Sigmoid colon (tissue), 7 donors: ENCODE measurements around the gene RPLP1. TPM values are rescaled to one million over a fixed set of nuclear protein-coding genes. Genes with fewer than 3 reads are reported as not detected.

Source experiments
- DNase-seq: peaks from one replicate; pipeline ENCODE4 v3.0.0-alpha.2; 2019
- H3K27ac ChIP-seq, 4 donors: fragments of 200-600 bp; sonication (generic); one replicate each; pipeline ENCODE4 v1.5.1; 2016 to 2019; ENCODE audit warnings: mild to moderate bottlenecking in 1 of 4
- H3K27me3 ChIP-seq, 3 donors: fragments of 200-600 bp; sonication (generic); one replicate each; pipeline ENCODE4 v1.5.1; 2019; ENCODE audit warnings: mild to moderate bottlenecking in 1 of 3
- H3K36me3 ChIP-seq, 4 donors: fragments of 200-600 bp; sonication (generic); one replicate each; pipeline ENCODE4 v1.5.1; 2016 to 2019
- H3K4me1 ChIP-seq, 4 donors: fragments of 200-600 bp; sonication (generic); one replicate each; pipeline ENCODE4 v1.5.1; 2017 to 2019
- H3K4me3 ChIP-seq, 4 donors: fragments of 200-600 bp; sonication (generic); one replicate each; pipeline ENCODE4 v1.5.1; 2017 to 2019; ENCODE audit warnings: mild to moderate bottlenecking in 2 of 4, moderate library complexity in 1 of 4
- H3K9me3 ChIP-seq, 4 donors: fragments of 200-600 bp in 3 of 4; sonication (generic) in 3 of 4; one replicate each; pipeline versions ENCODE4 v1.5.1 to v1.6.1; 2013 to 2019
- EP300 ChIP-seq, 4 donors: sonication (generic); formaldehyde crosslinking; IDR thresholded peaks; one replicate each; pipeline ENCODE4 v1.6.1; 2017; ENCODE audit warnings: antibody characterized with exemption in 4 of 4
- POLR2A ChIP-seq, 2 donors: fragments of 450-650 bp; IDR thresholded peaks; one replicate each; pipeline ENCODE4 v1.6.1; 2016; ENCODE audit warnings: antibody characterized with exemption in 2 of 2, mild to moderate bottlenecking in 2 of 2, moderate library complexity in 2 of 2
- POLR2AphosphoS5 ChIP-seq, 4 donors: sonication (generic); formaldehyde crosslinking; IDR thresholded peaks; one replicate each; pipeline ENCODE4 v1.6.1; 2017; ENCODE audit warnings: antibody characterized with exemption in 4 of 4
- WGBS, 2 donors: extraction: QIAGEN DNeasy Blood & Tissue Kit; methylation state at CpG; one replicate each; pipeline ENCODE4 v1.1.7; 2013; 5-methylcytosine and 5-hydroxymethylcytosine counted together
- intact Hi-C: fragments of 100-400 bp; cut with DNase I; formaldehyde crosslinking; loops from one replicate; pipeline ENCODE4 v1.15.1; 2023
- polyA plus RNA-seq, 3 donors: library from polyadenylated mRNA; stranded (reverse); fragments of 200-250 nt; gene quantifications; one replicate each; pipeline ENCODE4 v1.2.3, GENCODE V29; 2013
- total RNA-seq, 4 donors: library from RNA; depleted of rRNA; stranded (reverse); fragments of >200 nt; gene quantifications; one replicate each; pipeline ENCODE4 v1.1.0, GENCODE V29; 2016
- TF ChIP-seq, protein P1 (sequence below), 4 experiments: fragments of 450-650 bp in 3 of 4; fragments of 200-600 bp in 1 of 4; IDR thresholded peaks; one replicate each; pipeline ENCODE4 v1.5.1; 2016 to 2019; ENCODE audit warnings: antibody characterized with exemption in 4 of 4, mild to moderate bottlenecking in 3 of 4, moderate library complexity in 2 of 4
- donor health status: healthy with polysubstance abuse.
- donor health status: Bipolar disorder and iron deficiency.
- donor health status: healthy.

RPLP1 gene
- total and polyA plus RNA-seq, 7 donors = 1,053 to 2,471 (median 1,114) TPM

DNA sequence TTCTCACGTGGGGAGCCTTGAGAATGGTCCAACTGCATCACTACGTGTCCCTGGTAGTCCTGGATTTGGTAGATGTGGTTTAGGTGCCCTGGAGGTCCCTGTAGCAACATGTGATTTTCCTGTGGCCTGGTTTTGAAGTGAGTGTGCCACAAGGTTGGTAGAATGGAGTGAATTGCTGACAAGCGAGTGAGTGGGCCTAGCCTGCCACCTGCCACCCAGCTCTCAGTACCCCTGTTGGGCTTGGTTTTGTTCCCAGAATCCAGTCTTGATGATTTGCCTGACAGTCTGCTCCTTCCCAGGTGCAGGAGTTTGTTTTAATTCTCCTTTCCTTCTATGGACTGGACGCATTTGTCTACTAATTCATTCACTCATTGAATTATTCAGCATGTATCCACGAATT lies 19.4 kb downstream of the RPLP1 start:
- no peak overlapping the region for H3K4me3 ChIP-seq
- intact Hi-C loops = no loop called here
- no peaks in the 10 kb centered on the region for H3K36me3 ChIP-seq
- no peaks in the 10 kb centered on the region for H3K9me3 ChIP-seq
- DNase-seq = no peak
- TF ChIP-seq POLR2AphosphoS5 (IDR thresholded peaks at IDR 0.05) = no peak
- no peak for TF ChIP-seq EP300 (IDR thresholded peaks at IDR 0.05)
- no peak for TF ChIP-seq POLR2A (IDR thresholded peaks at IDR 0.05)
- TF ChIP-seq, protein P1, sequence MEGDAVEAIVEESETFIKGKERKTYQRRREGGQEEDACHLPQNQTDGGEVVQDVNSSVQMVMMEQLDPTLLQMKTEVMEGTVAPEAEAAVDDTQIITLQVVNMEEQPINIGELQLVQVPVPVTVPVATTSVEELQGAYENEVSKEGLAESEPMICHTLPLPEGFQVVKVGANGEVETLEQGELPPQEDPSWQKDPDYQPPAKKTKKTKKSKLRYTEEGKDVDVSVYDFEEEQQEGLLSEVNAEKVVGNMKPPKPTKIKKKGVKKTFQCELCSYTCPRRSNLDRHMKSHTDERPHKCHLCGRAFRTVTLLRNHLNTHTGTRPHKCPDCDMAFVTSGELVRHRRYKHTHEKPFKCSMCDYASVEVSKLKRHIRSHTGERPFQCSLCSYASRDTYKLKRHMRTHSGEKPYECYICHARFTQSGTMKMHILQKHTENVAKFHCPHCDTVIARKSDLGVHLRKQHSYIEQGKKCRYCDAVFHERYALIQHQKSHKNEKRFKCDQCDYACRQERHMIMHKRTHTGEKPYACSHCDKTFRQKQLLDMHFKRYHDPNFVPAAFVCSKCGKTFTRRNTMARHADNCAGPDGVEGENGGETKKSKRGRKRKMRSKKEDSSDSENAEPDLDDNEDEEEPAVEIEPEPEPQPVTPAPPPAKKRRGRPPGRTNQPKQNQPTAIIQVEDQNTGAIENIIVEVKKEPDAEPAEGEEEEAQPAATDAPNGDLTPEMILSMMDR (IDR thresholded peaks at IDR 0.05) = no peak
- H3K4me1 ChIP-seq = no peaks in the 10 kb centered on the region
- H3K27ac ChIP-seq = no peak overlapping the region
- WGBS, 2 donors = 90 to 94% methylated on average over 5 of the region's 5 CpGs
- H3K27me3 ChIP-seq = no peaks in the 10 kb centered on the region

DNA sequence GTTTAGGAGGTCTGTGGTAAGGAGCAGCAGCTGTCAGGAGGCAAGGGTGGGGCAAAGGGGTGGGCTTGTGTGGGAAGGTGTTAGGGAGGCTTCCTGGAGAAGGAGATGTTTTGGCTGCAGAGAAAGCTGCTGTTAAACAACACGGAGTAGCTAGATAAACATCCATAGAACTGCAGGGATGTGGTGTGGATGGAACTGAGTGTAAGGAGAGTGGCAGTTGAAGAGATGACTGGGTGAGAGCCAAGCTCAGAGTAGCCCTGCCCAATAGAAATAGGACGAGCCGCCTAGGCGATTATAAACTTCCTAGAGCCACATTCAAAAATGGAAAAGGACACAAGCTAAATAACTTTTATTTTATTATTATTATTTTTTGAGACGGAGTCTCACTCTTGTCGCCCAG lies 19.9 kb downstream of the RPLP1 start:
- WGBS, 2 donors = 77 to 78% methylated on average over 6 of the region's 6 CpGs
- TF ChIP-seq, protein P1 (IDR thresholded peaks at IDR 0.05) = no peak
- TF ChIP-seq EP300 (IDR thresholded peaks at IDR 0.05) (no peak), POLR2AphosphoS5 (IDR thresholded peaks at IDR 0.05) (no peak), POLR2A (IDR thresholded peaks at IDR 0.05) (no peak)
- Histone ChIP-seq H3K27ac (no peak overlapping the region), H3K36me3 (no peaks in the 10 kb centered on the region), H3K9me3 (no peaks in the 10 kb centered on the region), H3K27me3 (no peaks in the 10 kb centered on the region), H3K4me1 (no peaks in the 10 kb centered on the region), H3K4me3 (no peak overlapping the region)
- intact Hi-C loops = no loop called here
- no peak for DNase-seq

DNA sequence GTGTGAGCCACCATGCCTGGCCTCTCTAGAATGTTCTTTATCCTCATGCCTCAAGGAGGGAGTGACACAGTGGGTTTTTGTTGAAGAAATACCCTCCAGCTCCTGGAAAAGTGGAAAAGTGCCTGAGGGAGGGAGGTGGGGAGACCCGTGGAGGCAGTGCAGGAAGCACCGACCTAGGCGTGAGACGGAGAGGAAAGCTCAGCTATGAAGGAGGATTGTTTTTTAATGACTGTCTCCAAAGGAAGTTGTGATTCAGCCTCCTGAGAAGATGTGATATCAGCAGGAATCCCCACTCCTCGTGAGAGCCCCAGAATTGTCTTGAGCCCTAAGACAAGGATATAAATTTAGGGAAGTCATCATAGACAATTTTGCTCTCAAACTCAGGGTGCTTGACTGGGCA lies 21.7 kb downstream of the RPLP1 start:
- TF ChIP-seq POLR2A (IDR thresholded peaks at IDR 0.05) (no peak), POLR2AphosphoS5 (IDR thresholded peaks at IDR 0.05) (no peak)
- TF ChIP-seq, protein P1 (IDR thresholded peaks at IDR 0.05) = no peak
- 82 to 87% methylated on average over 5 of the region's 5 CpGs for WGBS, 2 donors
- Histone ChIP-seq H3K27me3 (no peaks in the 10 kb centered on the region), H3K36me3 (no peaks in the 10 kb centered on the region), H3K4me3 (no peak overlapping the region), H3K4me1 (no peaks in the 10 kb centered on the region), H3K27ac (no peak overlapping the region), H3K9me3 (no peaks in the 10 kb centered on the region)
- intact Hi-C loops = no loop called here
- DNase-seq = no peak

DNA sequence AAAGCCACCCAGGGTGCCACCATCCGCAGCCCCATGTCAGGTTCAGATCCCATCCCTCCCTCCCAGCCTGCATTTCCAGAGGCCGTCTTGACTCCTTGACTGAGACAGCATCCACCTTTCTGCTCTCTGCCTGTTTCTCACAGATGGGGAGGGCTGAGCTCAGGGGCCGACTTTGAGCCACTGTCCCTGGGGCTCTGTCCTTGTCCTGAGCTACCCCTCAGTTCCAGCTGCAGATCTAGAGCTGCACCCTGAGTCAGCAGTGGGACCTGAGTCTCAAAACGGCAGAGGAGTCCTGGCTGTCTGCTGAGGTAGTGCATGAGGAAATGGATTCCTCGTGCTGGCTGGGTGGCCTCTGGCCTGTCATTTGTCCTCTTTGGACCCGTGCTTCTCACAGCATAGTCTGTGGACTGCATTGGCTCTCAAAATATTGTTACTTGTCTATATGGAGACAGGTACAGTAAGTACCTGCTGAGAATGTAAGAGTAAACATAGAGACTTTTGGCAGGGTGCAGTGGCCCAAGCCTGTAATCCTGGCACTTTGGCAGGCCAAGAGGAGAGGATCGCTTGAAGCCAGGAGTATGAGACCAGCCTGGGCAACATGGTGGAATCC lies 22.3 kb downstream of the RPLP1 start:
- 77 to 84% methylated on average over 7 of the region's 7 CpGs for WGBS, 2 donors
- TF ChIP-seq POLR2AphosphoS5 (IDR thresholded peaks at IDR 0.05) (no peak), EP300 (IDR thresholded peaks at IDR 0.05) (no peak), POLR2A (IDR thresholded peaks at IDR 0.05) (no peak)
- TF ChIP-seq, protein P1 (IDR thresholded peaks at IDR 0.05) = no peak

More for the DNA sequence above, 22.3 kb downstream of the RPLP1 start:
- Histone ChIP-seq H3K27ac (no peak overlapping the region), H3K9me3 (no peaks in the 10 kb centered on the region), H3K4me3 (no peak overlapping the region), H3K36me3 (no peaks in the 10 kb centered on the region), H3K27me3 (no peaks in the 10 kb centered on the region), H3K4me1 (no peaks in the 10 kb centered on the region)
- no peak for DNase-seq
- intact Hi-C loops = loop anchor here (5.0 kb wide), 2 partner anchors 177 to 1337 kb away; no protein-coding TSS in a partner anchor
